Mesendoderm (in vitro differentiated cells): ENCODE results near the gene MRPL34.

Experiments used
- DNase-seq: peaks from one replicate; pipeline ENCODE4 v3.0.0; 2013
- H2AK5ac ChIP-seq: 2 replicates; pipeline ENCODE4 v1.6.1; 2013; ENCODE audit warnings: low read length, inconsistent platforms
- H2BK120ac ChIP-seq: 2 replicates; pipeline ENCODE4 v1.6.1; 2013; ENCODE audit warnings: low read depth, mild to moderate bottlenecking, low read length, moderate library complexity, mixed read lengths
- H2BK15ac ChIP-seq: replicated peaks from 2 replicates; pipeline ENCODE4 v1.6.1; 2013; ENCODE audit warnings: low read depth, mild to moderate bottlenecking, moderate library complexity
- H2BK5ac ChIP-seq: 2 replicates; pipeline ENCODE4 v1.6.1; 2013; ENCODE audit warnings: low read length, inconsistent platforms
- H3K18ac ChIP-seq: 2 replicates; pipeline ENCODE4 v1.6.1; 2013; ENCODE audit warnings: mild to moderate bottlenecking, low read length, mixed read lengths
- H3K23ac ChIP-seq: one replicate; pipeline ENCODE4 v1.6.1; 2013; ENCODE audit warnings: low read length
- H3K27ac ChIP-seq: 2 replicates; pipeline ENCODE4 v1.5.1; 2013; ENCODE audit warnings: low read depth, mild to moderate bottlenecking, inconsistent platforms, low read length, moderate library complexity
- H3K27me3 ChIP-seq: 2 replicates; pipeline ENCODE4 v1.6.1; 2013; ENCODE audit warnings: low read length, control low read depth, mild to moderate bottlenecking, inconsistent platforms; ENCODE audit not compliant: insufficient read depth, poor library complexity
- H3K36me3 ChIP-seq: 2 replicates; pipeline ENCODE4 v1.6.1; 2013; ENCODE audit warnings: low read length, inconsistent platforms; ENCODE audit not compliant: control insufficient read depth, insufficient read depth
- H3K4ac ChIP-seq: one replicate; pipeline ENCODE4 v1.6.1; 2013; ENCODE audit warnings: low read depth, mild to moderate bottlenecking, low read length, moderate library complexity
- H3K4me1 ChIP-seq: 2 replicates; pipeline ENCODE4 v1.6.1; 2013; ENCODE audit warnings: low read depth, low read length, inconsistent platforms; ENCODE audit not compliant: control insufficient read depth
- H3K4me2 ChIP-seq: 2 replicates; pipeline ENCODE4 v1.6.1; 2013; ENCODE audit warnings: low read length
- H3K4me3 ChIP-seq: 2 replicates; pipeline ENCODE4 v1.5.1; 2013; ENCODE audit warnings: mild to moderate bottlenecking, low read length
- H3K56ac ChIP-seq: one replicate; pipeline ENCODE4 v1.6.1; 2013; ENCODE audit warnings: low read length
- H3K79me1 ChIP-seq: 2 replicates; pipeline ENCODE4 v1.6.1; 2013; ENCODE audit warnings: low read length, inconsistent platforms
- H3K79me2 ChIP-seq: 2 replicates; pipeline ENCODE4 v1.6.1; 2013; ENCODE audit warnings: mild to moderate bottlenecking, low read length; ENCODE audit not compliant: control insufficient read depth, insufficient read depth
- H3K9ac ChIP-seq: 2 replicates; pipeline ENCODE4 v1.6.1; 2013; ENCODE audit warnings: low read length, inconsistent platforms
- H4K5ac ChIP-seq: one replicate; pipeline ENCODE4 v1.6.1; 2013; ENCODE audit warnings: low read length
- H4K8ac ChIP-seq: one replicate; pipeline ENCODE4 v1.6.1; 2013; ENCODE audit warnings: low read depth, mild to moderate bottlenecking, control low read depth, low read length, moderate library complexity
- WGBS: extraction: QIAGEN DNeasy Blood & Tissue Kit; methylation state at CpG from one replicate; pipeline ENCODE4 v1.1.7; 2013; ENCODE audit warnings: low lambda C conversion rate, missing lambda C conversion rate; ENCODE audit not compliant: insufficient coverage; ENCODE audit errors: extremely low coverage; 5-methylcytosine and 5-hydroxymethylcytosine counted together

MRPL34 gene

GRCh38 chr19:17286752-17287151 is 18.9 kb upstream of the MRPL34 start:
- H3K27me3 ChIP-seq, result no peaks in the 10 kb centered on the region
- no peak for DNase-seq
- no peak overlapping the region for H3K4ac ChIP-seq
- no peak overlapping the region for H4K5ac ChIP-seq
- H3K36me3 ChIP-seq, result no peaks in the 10 kb centered on the region
- no peak overlapping the region for H3K4me3 ChIP-seq
- no peaks in the 10 kb centered on the region for H3K79me1 ChIP-seq
- H3K27ac ChIP-seq, result no peak overlapping the region
- no CpG with 5 or more reads among the region's 9 CpGs for WGBS
- no peak overlapping the region for H2BK15ac ChIP-seq
- no peak overlapping the region for H4K8ac ChIP-seq
- H3K4me1 ChIP-seq, result no peaks in the 10 kb centered on the region
- H3K18ac ChIP-seq, result no peak overlapping the region
- no peak overlapping the region for H3K56ac ChIP-seq
- no peak overlapping the region for H2BK5ac ChIP-seq
- no peak overlapping the region for H2AK5ac ChIP-seq
- H2BK120ac ChIP-seq, result no peak overlapping the region
- no peak overlapping the region for H3K23ac ChIP-seq
- no peak overlapping the region for H3K4me2 ChIP-seq
- H3K9ac ChIP-seq, result no peak overlapping the region
- H3K79me2 ChIP-seq, result no peaks in the 10 kb centered on the region

GRCh38 chr19:17289489-17289888 is 16.2 kb upstream of the MRPL34 start:
- no peak overlapping the region for H3K4me3 ChIP-seq
- no peaks in the 10 kb centered on the region for H3K36me3 ChIP-seq
- H3K4me1 ChIP-seq, result no peaks in the 10 kb centered on the region
- no peak overlapping the region for H4K5ac ChIP-seq
- no peak overlapping the region for H3K27ac ChIP-seq
- peak; percentile 97 for DNase-seq
- H2BK5ac ChIP-seq, result no peak overlapping the region
- peak overlapping the region; percentile 64 for H3K56ac ChIP-seq
- H3K4ac ChIP-seq, result no peak overlapping the region
- WGBS, result no CpG with 5 or more reads among the region's 22 CpGs
- no peak overlapping the region for H3K9ac ChIP-seq
- H3K18ac ChIP-seq, result no peak overlapping the region
- H3K27me3 ChIP-seq, result no peaks in the 10 kb centered on the region
- no peak overlapping the region for H3K23ac ChIP-seq
- no peak overlapping the region for H2AK5ac ChIP-seq
- H3K79me2 ChIP-seq, result no peaks in the 10 kb centered on the region
- no peak overlapping the region for H3K4me2 ChIP-seq
- H2BK15ac ChIP-seq, result no peak overlapping the region
- H3K79me1 ChIP-seq, result no peaks in the 10 kb centered on the region
- no peak overlapping the region for H4K8ac ChIP-seq
- no peak overlapping the region for H2BK120ac ChIP-seq

GRCh38 chr19:17292301-17293074 is 13.2 kb upstream of the MRPL34 start:
- H3K79me2 ChIP-seq, result peaks cover 1% of the 10 kb centered on the region
- peak overlapping the region; percentile 50 for H3K4me3 ChIP-seq
- H2AK5ac ChIP-seq, result no peak overlapping the region
- no peak overlapping the region for H2BK120ac ChIP-seq
- no peak overlapping the region for H2BK5ac ChIP-seq
- peak overlapping the region; percentile 19 for H3K18ac ChIP-seq
- peak overlapping the region; percentile 37 for H3K23ac ChIP-seq
- peak overlapping the region; percentile 45 for H3K27ac ChIP-seq
- H3K36me3 ChIP-seq, result no peaks in the 10 kb centered on the region
- H3K9ac ChIP-seq, result peak overlapping the region; percentile 82
- no peak overlapping the region for H3K4ac ChIP-seq
- no peak overlapping the region for H4K5ac ChIP-seq
- peak; percentile 98 for DNase-seq
- H4K8ac ChIP-seq, result no peak overlapping the region
- no CpG with 5 or more reads among the region's 46 CpGs for WGBS
- no peak overlapping the region for H2BK15ac ChIP-seq
- no peaks in the 10 kb centered on the region for H3K79me1 ChIP-seq
- H3K4me2 ChIP-seq, result peak overlapping the region; percentile 79
- no peaks in the 10 kb centered on the region for H3K27me3 ChIP-seq
- no peaks in the 10 kb centered on the region for H3K4me1 ChIP-seq
- peak overlapping the region; percentile 94 for H3K56ac ChIP-seq

DNA sequence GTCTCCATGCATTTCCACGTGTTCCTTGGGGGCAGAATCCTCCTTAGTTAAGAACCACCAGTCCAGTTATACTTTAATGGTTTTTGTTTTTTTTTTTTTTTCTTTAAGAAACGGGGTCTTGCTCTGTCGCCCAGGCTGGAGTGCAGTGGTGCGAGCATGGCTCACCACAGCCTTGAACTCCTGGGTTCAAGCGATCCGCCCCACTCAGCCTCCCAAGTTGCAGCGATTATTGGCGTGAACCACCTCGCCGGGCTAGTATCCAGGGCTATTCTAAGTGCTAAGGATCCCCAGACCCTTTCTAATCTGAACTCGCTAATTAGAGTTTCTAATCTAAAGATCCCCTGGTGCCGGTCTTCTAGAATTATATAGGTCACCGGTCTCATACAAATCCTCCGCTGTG is 12.1 kb upstream of the MRPL34 start:
- H3K18ac ChIP-seq, result no peak overlapping the region
- H4K8ac ChIP-seq, result no peak overlapping the region
- no peak overlapping the region for H4K5ac ChIP-seq
- WGBS, result no CpG with 5 or more reads among the region's 14 CpGs
- H3K36me3 ChIP-seq, result peaks cover 2% of the 10 kb centered on the region
- no peak overlapping the region for H3K4ac ChIP-seq
- H3K79me1 ChIP-seq, result no peaks in the 10 kb centered on the region
- H2BK15ac ChIP-seq, result no peak overlapping the region
- H2BK5ac ChIP-seq, result no peak overlapping the region
- no peaks in the 10 kb centered on the region for H3K4me1 ChIP-seq
- H3K27me3 ChIP-seq, result no peaks in the 10 kb centered on the region
- no peak overlapping the region for H3K23ac ChIP-seq
- H3K79me2 ChIP-seq, result peaks cover 1% of the 10 kb centered on the region
- H2BK120ac ChIP-seq, result no peak overlapping the region
- H3K56ac ChIP-seq, result no peak overlapping the region
- no peak overlapping the region for H3K4me2 ChIP-seq
- H3K9ac ChIP-seq, result no peak overlapping the region
- DNase-seq, result no peak
- no peak overlapping the region for H3K4me3 ChIP-seq
- no peak overlapping the region for H3K27ac ChIP-seq
- no peak overlapping the region for H2AK5ac ChIP-seq

DNA sequence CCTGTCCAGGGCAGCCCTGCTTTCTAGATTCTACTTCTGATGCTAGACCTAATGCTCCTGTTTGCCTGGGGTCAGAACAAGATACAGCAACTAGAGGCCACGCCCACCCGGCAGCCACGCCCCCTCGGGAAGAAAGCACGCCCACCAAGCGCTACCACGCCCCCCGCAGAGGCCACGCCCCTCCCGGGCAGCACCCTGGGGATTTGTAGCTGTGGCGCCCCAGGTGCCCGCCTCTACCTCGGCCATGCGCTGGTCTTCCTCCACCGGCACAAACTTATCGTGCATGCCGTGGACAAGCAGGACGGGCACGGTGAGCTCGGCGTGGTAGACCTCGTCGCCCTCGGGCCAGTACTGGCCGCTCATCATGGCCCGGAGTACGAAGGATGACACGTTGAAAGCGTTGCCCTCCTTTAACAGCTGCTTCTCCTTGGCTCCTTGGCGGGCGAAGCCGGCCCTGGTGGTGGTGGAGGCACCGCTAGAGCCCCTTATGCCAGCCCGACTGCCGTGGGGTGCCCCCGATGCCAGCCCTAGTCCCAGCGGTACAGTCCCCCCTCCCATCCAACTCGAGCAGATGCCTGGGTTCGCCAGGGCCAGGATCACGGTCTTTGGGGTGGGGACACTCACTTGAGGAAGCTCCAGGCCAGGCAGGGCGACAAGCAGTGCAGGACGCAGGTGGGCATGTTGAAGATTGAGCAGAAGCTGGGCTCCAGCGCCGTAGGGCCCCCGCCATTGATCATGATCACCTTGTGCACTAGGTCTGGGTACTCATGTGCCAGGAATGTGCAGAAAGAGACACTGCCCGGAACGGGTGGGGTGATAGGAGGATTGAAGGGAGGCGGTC is 11.4 kb upstream of the MRPL34 start:
- Histone ChIP-seq H3K4ac (no peak overlapping the region), H3K27me3 (no peaks in the 10 kb centered on the region), H3K56ac (no peak overlapping the region), H3K18ac (no peak overlapping the region), H2BK120ac (no peak overlapping the region), H3K4me3 (no peak overlapping the region), H4K5ac (no peak overlapping the region), H3K36me3 (peaks cover 2% of the 10 kb centered on the region), H2BK5ac (no peak overlapping the region), H3K4me2 (no peak overlapping the region), H3K79me1 (no peaks in the 10 kb centered on the region), H2BK15ac (no peak overlapping the region), H3K79me2 (peaks cover 1% of the 10 kb centered on the region), H3K23ac (no peak overlapping the region), H2AK5ac (no peak overlapping the region), H4K8ac (no peak overlapping the region), H3K27ac (no peak overlapping the region), H3K9ac (no peak overlapping the region), H3K4me1 (no peaks in the 10 kb centered on the region)
- peak; percentile 77 for DNase-seq
- no CpG with 5 or more reads among the region's 48 CpGs for WGBS
